DND-41 (cell line): ENCODE measurements around the gene GNG13.

Experiments
- EZH2 ChIP-seq: IDR thresholded peaks from 3 replicates; pipeline ENCODE4 v1.6.1; 2012; ENCODE audit warnings: borderline replicate concordance, low read depth, mild to moderate bottlenecking, moderate library complexity, low read length, inconsistent platforms; ENCODE audit not compliant: severe bottlenecking
- TF ChIP-seq, protein P1 (sequence below): IDR thresholded peaks from 2 replicates; pipeline ENCODE4 v1.5.1; 2012; ENCODE audit warnings: borderline replicate concordance, low read length, moderate library complexity, mild to moderate bottlenecking; ENCODE audit not compliant: poor library complexity, severe bottlenecking; ENCODE audit errors: extremely low read depth

DNA sequence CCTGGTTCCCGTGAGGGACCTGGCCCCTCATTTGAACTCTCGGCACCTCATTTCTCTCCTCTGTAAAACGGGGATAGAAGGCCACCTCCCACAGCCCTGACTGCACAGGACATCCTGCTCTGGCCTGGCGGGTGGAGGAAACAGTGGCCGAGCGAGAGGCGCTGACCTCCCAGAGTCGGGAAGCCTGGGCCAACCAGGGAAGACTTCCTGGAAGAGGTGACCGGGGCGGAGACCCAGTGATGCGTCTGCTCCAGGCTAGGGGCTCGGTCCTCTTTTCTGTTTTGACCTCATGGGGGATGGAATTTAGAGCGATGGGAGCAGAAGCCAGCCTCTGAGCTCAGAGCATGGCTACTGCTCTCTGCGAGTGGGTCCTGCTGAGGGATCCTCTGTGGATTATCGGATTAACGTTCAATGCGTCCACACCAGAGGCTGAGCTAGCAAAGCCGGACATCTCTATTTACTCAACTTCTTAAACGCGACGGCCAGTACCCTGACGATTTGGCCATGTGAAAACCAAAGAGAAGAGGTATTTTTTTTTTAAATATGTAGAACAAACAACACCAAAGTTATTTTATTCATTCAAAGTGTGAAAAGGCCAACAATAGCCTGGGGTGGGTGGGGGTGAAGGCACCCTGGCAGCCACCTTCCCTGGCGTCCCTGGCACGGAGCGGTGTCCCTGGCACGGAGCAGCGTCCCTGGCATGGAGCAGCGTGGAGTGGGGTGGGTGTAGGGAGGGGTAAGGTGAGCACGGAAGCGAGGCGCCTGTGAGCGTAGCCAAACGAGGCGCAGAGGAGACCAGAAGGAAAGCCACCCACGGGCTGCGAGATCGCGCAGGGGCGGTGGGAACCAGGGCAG lies 49.2 kb downstream of the GNG13 start:
- TF ChIP-seq, protein P1, sequence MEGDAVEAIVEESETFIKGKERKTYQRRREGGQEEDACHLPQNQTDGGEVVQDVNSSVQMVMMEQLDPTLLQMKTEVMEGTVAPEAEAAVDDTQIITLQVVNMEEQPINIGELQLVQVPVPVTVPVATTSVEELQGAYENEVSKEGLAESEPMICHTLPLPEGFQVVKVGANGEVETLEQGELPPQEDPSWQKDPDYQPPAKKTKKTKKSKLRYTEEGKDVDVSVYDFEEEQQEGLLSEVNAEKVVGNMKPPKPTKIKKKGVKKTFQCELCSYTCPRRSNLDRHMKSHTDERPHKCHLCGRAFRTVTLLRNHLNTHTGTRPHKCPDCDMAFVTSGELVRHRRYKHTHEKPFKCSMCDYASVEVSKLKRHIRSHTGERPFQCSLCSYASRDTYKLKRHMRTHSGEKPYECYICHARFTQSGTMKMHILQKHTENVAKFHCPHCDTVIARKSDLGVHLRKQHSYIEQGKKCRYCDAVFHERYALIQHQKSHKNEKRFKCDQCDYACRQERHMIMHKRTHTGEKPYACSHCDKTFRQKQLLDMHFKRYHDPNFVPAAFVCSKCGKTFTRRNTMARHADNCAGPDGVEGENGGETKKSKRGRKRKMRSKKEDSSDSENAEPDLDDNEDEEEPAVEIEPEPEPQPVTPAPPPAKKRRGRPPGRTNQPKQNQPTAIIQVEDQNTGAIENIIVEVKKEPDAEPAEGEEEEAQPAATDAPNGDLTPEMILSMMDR = no peak
- no peak for TF ChIP-seq EZH2
